Tongue (tissue), 2 donors: ENCODE measurements around the gene RTCB. TPM values are rescaled to one million over a fixed set of nuclear protein-coding genes. Genes with fewer than 3 reads are reported as not detected.
"Not testable (repeated sequence)": the region's sequence is repeated elsewhere in the genome, so short reads cannot be mapped to it uniquely, and the experiment has no call there.

ENCODE experiments used
- DNase-seq: peaks from one replicate; pipeline ENCODE4 v3.0.0-alpha.2; 2015
- total RNA-seq: library from RNA; depleted of rRNA; stranded (reverse); fragments of >200 nt; gene quantifications from one replicate; pipeline ENCODE4 v1.2.3, GENCODE V29; 2014

RTCB gene
- total RNA-seq, 1 donor from 2014 or later = 73.2 TPM

DNA sequence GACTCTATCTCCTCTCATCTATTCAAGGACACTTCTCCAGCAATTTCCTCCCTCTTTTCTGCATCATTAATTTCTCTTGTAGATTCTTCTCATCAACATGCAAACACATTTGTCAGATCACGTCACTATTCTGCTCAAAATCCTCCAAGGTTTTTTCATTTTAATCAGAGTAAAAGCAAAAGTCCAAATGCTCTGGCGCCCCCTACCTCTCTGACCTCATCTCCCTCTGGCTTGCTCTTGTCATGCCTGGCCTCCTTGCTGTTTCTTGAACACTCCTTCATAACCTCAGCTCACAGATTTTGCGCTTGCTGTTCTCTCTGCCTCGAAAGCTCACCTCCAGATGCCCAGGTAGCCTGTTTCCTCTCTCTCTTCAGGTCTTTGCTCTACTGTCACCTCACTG lies 22.4 kb downstream of the RTCB start:
- peak; percentile 27 for DNase-seq

DNA sequence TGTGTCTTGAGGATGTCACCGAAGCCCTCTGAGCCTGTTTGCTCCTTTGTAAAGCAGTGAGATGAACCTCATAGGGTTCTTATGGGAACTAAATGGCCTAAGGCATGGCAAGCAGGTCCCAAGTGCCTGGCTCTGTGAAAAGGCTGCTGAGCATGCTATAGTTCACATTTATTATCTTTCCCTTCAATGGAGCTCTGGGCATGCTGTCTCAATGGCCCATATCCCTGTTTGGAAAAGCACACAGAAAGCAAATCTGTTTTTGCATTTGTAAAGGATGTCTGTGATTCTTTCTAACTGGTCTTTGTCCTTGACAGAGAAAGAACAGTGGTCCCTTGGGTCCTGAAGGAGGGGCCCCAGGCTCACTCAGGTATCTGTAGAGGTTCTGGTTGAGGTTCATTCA lies 26.4 kb downstream of the RTCB start:
- no peak for DNase-seq

- DNase-seq = no peak
These were observed 31.1 kb downstream of the RTCB start for GRCh38 chr22:32380991-32381390.

GRCh38 chr22:32378707-32379272 lies 33.3 kb downstream of the RTCB start:
- peak; percentile 35 for DNase-seq

GRCh38 chr22:32376681-32377080 lies 35.4 kb downstream of the RTCB start:
- no peak for DNase-seq

DNA sequence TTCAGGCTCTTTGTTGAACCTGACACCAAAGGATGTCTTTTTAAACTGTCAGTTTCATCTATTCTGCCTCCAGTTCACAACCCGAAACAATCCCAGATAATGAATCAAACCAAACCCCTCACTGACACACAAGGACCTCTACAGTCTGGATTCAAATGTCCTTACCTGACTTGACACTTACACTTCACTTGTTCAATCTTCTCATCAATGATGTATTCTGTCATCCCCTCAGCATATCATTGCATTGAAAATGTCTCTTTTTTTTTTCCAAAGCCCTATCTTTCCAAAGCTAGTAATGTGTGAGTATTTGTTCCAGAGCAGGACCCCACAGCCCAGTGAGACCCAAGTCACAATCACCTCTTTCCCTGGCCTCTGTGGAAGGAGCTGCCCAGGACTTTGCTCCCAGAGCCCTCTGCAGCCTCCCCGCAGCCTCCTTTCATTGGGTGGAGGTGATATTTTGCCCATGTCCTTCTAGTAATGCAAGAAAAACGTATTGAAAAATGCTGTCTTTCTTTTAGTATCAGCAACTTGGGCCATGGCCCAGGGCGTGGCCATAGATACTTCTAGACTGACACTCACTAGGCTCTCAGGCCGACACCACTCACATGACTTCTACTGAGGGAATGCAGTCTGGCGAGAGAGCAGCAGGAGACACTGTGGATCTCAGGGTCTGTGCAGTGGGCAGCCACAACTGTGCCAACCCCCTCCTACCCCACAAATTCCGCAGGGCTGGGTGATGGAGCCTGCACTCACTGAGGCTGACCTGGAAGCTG lies 36.2 kb downstream of the RTCB start:
- no peak for DNase-seq

- DNase-seq = no peak
These were observed 47.8 kb downstream of the RTCB start for GRCh38 chr22:32364210-32364609.

DNA sequence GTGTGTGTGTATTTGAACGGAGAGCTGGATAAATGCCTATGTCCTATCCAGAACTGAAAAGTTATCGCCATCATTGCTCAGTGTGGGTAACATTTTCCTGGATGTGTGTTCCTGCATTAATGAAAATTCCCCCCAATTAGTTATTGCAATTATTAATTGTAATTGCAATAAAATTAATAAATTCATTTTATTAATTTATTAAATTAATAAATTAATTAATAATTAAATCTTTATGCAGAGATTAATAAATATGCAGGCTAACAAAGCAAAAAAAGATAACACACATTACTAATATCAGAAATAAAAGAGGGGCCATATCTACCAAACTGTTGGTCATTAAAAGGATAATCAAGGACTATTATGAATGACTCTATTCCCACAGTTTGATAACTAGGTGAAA lies 50.8 kb downstream of the RTCB start:
- DNase-seq = no peak

DNA sequence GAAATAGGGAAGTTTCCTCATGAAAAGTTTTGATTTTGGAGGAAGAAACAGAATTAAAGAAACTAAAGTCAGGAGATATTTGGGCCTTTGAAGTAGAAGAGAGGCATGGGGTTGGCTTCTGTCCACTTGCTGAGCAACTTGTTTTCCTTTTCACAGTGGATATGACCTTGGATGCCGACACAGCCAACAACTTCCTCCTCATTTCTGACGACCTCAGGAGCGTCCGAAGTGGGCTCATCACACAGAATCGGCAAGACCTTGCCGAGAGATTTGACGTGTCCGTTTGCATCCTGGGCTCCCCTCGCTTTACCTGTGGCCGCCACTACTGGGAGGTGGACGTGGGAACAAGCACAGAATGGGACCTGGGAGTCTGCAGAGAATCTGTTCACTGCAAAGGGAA lies 52.0 kb downstream of the RTCB start:
- not testable (repeated sequence) for DNase-seq

DNA sequence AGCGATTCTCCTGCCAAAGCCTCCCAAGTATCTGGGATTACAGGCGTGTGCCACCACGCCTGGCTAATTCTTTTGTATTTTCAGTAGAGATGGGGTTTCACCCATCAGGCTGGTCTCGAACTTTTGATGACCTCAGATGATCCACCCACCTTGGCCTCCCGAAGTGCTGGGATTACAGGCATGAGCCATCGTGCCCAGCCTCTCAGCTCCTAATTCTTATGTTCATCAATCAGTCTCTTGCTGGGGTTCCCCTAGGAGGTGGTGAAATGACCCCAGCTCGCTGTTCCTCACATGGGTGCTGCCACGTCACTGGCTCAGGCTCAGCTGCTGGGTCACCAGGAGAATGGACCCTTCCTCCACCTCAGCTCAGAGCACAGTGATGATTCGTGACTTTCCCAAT lies 54.5 kb downstream of the RTCB start, which contains the start of gene RFPL3:
Gene RFPL3 (plus strand): TSS at position 301 of the 400 bp plus-strand sequence. CDS start 205 bp downstream, outside the sequence.
- not testable (repeated sequence) for DNase-seq

DNA sequence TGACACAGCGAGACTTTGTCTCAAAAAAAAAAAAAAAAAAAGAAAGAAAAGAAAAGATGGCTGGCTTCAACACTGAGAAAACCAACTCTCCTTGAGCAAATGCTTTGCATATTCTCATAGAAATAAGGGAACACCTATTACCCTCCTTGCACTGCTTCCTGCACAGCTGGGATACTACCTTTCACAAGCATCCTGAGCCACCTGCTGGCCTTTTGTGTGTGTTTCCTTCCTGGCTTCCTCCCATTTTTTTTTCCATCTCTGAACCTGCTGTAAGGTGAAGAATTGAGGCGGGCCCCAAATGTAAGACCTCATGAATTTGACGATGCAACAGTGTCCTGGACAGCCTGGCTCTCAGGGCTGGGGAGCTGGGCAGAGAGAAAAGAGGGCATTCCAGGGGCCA lies 56.3 kb downstream of the RTCB start:
- DNase-seq = no peak

DNA sequence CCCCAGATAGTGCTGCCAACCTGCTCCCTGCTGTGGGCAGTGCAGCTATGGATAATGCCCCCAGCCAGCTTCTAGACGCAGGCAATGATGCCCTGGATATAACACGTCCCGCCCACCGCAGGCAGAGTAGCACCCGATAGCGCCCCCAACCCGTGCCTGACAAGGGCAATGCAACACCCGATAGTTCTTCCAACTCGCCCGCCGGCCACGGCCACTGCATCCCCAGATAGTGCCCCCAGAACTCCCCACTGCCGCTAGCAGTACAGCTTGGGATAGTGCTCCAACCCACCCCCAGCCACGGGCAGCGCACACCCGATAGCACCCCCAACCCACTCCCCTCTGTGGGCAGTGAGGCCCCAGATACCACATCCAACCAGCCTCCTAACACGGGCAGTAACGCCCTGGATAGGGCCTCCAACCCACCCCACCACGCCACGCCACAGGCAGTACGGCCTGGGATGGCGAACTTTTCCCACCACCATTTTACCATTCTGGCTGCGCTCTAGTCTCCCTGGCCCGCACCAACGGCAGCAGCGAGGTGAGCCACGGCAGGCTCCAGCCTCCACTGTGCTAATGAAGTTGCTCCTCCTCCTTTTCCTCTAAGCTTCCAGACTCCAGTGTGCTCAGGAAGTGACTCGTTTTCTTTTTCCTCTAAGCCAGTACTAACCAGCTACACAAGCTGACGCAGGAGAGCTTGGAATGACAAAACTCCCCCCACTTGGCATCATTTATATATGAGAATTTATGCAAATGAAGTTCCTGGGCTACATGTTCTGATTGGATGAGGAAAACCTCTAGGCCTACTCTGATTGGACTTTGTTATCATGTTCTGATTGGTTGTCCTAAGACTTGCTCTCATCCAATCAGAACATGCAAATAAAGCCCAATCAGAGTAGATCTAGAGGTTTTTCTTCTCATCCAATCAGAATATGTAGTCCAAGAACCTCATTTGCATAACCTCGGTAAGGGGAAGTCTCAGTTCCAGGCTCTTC lies 57.4 kb downstream of the RTCB start:
- DNase-seq = no peak

GRCh38 chr22:32353840-32354239 lies 58.2 kb downstream of the RTCB start:
- DNase-seq = no peak

- DNase-seq = no peak
These were observed 58.8 kb downstream of the RTCB start for GRCh38 chr22:32353292-32353691.

GRCh38 chr22:32352681-32353080 lies 59.4 kb downstream of the RTCB start:
- no peak for DNase-seq

DNA sequence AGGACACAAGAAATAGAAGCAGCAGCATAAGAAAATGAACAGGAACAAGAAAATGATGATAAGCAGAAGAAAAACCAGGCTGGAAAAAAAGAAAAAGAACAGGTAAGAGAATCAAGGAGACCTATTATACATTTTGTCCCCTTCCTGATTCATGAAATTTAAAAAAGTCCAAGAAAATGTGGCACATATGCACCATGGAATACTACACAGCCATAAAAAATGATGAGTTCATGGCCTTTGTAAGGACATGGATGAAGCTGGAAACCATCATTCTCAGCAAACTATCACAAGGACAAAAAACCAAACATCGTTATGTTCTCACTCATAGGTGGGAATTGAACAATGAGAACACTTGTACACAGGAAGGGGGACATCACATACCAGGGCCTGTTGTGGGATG lies 60.2 kb downstream of the RTCB start:
- DNase-seq = not testable (repeated sequence)

GRCh38 chr22:32348031-32348611 lies 63.9 kb downstream of the RTCB start:
- DNase-seq = no peak

DNA sequence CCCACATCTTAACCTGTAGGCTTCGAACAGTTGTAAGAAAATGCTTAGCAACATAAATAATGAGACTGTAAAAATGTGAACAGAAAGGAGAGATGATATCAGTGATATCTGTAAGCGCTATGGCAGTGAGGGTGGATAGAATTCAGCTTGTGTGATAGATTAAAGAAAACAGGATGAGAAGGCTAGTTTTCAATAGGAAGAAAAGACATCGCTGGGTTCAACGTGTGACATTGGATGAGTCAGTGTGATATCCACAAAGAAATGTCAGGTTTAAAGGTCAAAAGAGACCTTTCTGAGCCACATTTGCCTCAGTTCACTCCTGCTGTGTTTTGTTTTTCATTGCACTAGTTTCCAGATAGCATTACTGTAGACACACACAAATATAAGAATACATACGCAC lies 68.1 kb downstream of the RTCB start:
- DNase-seq = no peak

- no peak for DNase-seq
These were observed 69.1 kb downstream of the RTCB start for GRCh38 chr22:32342977-32343376.

DNA sequence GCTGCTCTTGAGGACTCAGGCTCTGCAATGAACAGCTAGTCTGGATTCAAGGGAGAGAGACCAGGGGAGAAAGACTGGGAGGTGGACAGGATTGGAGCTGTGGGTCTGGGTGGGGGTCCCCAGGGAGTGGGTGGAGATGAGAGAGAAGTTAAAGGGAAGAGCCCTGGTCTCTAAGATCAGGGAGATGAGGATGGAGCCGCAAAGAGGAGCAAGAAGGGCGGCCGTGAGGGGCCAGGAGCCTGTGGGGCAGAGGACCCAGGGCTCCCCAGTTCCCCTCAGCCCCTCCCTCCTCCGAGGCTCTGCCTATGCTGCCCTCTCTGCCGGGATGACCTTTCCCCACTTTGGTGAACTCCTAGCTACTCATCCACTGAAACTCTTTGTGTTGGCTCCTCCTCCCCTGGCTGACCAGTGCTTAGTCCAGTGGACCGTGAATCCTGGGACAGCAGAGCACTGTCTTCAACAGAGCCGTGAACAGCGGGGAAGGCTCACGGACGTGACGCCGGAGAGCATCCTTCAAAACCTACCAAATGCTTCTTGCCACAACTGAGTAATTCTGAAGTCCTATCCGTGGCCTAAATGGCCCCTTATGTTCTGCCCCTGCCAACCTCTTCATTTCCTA lies 70.8 kb downstream of the RTCB start:
- no peak for DNase-seq

DNA sequence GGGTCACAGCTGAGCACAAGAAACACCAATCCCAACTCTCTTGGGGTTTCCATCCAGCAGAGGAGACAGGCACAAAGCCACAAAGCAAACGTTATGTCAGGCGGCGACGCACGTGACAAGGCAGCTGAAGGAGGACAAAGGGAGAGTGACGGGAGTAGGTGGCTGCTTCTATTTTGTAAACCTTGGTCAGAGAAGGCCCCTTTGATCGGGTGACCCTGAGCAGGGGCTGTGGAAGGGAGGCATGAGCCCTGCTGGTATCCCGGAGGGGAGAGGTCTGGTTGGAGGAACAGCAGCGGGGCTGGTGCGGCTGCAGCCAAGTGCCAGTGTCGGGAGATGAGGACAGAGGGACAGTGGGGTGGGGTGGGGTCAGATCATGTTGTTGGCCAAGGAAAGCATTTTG lies 71.6 kb downstream of the RTCB start:
- no peak for DNase-seq
